Colon (tissue), 2 donors: ENCODE results near the gene PLA2G15.

Experiments used
- FAIRE-seq: peaks from 2 replicates; lab custom pipeline; 2012; peaks lifted over from hg19 to GRCh38; lab: Jason Lieb, UNC
- donor health status: control.
- donor health status: control.

PLA2G15 gene

DNA sequence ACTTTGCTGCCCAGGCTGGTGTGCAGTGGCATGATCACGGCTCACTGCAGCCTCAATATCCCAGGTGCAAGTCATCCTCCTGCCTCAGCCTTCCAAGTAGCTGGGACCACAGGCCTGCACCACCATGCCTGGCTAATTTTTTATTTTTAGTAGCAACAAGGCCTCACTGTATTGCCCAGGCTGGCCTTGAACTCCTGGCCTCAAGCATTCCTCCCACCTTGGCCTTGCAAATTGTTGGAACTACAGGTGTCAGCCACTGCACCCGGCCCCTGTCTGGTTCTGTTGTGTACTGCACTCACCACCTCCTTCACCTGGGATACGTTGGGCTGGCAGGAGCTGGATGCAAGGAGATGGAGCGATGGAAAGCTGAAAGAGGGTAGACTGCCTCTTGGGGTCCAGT is 8.5 kb downstream of the PLA2G15 start:
- FAIRE-seq = no peak

DNA sequence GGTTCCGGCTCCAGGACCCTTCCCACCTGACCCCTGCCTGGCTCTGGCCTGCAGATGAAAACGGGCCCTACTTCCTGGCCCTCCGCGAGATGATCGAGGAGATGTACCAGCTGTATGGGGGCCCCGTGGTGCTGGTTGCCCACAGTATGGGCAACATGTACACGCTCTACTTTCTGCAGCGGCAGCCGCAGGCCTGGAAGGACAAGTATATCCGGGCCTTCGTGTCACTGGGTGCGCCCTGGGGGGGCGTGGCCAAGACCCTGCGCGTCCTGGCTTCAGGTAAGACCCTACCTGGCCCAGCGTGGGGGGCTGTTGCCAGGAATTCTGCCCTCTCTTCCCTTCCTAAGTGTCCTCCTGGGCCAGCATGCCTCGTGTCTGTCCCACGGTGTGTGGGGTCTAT is 10.5 kb downstream of the PLA2G15 start:
- FAIRE-seq = no peak

DNA sequence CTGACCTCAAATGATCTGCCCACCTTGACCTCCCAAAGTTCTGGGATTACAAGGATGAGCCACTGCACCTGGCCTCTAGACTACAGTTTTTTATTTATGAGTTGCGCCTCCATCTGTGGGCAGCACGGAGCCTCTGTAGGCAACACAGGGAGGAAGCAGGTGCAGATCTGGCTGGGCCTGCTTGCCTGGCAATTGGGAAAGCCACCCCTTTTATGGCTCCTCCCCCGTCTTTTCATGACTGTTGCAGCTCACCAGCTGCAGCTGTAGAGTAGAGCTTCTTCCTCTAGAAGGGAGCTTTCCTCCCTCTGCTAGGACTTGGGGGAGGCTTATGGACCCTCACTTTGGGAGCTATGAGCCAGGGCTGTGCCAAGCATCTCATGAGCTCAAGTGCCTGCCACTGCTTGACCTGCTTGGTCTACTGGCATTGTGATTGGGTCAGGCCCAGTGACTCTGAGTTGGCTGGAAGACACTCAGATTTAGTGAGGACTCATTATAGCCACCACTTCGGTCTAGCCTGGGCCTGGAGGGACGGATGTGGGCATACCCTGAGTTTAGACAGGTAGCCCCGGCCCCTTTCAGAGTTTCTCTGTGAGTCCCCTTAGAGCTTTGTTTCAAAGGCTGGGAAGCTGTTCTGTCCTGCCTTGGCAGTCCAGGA is 12.2 kb downstream of the PLA2G15 start:
- FAIRE-seq = no peak

DNA sequence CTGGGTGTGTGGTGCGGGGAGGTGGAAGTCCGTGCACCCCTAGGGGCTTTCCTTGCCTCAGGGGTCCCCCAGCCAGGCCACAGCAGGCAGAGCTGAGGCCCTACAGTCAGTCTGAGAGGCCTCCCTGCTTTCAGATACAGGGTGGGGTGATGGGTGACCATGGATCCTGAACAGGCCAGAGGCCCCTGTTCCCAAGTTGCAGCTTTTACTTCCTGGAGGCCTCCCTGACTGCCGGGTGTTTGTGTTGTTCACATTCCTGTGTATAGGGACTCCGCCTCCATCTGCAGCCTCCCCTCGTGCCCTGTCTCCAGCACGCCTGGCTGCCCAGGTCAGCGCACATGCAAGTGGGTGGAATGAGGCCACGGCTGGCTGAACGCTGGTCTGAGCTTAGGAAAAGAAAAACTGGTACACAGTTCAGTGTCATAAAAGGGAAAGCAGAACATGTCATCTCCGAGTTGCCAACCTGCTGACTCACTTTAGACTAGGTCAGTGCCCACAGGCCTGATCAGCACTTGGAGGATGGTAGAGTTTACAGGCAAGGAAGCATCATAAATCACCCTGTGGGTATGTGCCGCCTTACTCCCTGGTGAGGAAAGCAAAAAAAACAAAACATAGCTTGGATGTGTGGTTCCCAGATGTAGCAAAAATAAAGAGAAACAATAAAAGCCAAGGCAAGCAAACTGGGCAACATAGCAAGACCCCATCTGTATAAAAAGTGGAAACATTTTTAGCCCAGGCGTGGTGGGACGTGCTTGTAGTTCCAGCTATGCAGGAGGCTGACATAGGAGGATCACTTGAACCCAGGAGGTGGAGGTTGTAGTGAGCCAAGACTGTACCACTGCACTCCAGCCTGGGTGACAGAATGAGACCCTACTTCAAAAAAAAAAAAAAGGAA is 13.0 kb downstream of the PLA2G15 start:
- FAIRE-seq = no peak

DNA sequence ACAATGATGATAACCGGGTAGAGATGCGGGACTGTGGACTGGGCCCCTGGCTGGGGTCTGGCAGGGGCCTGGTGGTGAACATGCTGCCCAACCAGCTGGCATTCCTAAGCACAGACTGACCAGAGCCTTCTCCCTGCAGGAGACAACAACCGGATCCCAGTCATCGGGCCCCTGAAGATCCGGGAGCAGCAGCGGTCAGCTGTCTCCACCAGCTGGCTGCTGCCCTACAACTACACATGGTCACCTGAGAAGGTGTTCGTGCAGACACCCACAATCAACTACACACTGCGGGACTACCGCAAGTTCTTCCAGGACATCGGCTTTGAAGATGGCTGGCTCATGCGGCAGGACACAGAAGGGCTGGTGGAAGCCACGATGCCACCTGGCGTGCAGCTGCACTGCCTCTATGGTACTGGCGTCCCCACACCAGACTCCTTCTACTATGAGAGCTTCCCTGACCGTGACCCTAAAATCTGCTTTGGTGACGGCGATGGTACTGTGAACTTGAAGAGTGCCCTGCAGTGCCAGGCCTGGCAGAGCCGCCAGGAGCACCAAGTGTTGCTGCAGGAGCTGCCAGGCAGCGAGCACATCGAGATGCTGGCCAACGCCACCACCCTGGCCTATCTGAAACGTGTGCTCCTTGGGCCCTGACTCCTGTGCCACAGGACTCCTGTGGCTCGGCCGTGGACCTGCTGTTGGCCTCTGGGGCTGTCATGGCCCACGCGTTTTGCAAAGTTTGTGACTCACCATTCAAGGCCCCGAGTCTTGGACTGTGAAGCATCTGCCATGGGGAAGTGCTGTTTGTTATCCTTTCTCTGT is 14.0 kb downstream of the PLA2G15 start:
- FAIRE-seq = no peak

DNA sequence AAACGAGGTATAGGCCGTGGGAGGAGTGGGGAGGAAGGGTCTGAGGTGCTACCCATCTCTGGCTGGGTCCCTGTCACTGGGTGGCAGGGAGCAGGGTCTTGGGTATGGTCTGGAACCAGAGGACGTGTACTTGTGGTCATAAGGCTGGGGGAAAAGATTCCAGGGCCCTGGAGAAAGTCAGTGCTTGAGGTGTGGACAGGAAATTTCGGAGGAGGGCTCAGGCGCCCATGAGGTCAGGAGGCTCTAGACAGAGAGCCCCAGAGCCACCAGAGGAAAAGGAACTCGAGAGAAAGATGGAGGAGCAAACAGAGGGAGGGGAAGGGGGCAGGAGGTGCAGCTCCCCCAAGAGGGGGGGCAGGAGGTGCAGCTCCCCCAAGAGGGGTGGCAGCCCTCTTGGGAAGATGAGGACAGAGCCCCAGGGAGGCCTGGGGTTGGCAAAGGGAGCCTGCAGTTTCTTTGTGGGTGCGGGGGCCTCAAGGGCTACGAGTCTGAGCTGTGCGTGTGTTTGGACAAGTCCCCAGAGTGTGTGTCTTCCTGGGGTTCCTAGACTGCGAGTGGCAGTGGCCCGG is 18.5 kb downstream of the PLA2G15 start:
- FAIRE-seq = no peak

DNA sequence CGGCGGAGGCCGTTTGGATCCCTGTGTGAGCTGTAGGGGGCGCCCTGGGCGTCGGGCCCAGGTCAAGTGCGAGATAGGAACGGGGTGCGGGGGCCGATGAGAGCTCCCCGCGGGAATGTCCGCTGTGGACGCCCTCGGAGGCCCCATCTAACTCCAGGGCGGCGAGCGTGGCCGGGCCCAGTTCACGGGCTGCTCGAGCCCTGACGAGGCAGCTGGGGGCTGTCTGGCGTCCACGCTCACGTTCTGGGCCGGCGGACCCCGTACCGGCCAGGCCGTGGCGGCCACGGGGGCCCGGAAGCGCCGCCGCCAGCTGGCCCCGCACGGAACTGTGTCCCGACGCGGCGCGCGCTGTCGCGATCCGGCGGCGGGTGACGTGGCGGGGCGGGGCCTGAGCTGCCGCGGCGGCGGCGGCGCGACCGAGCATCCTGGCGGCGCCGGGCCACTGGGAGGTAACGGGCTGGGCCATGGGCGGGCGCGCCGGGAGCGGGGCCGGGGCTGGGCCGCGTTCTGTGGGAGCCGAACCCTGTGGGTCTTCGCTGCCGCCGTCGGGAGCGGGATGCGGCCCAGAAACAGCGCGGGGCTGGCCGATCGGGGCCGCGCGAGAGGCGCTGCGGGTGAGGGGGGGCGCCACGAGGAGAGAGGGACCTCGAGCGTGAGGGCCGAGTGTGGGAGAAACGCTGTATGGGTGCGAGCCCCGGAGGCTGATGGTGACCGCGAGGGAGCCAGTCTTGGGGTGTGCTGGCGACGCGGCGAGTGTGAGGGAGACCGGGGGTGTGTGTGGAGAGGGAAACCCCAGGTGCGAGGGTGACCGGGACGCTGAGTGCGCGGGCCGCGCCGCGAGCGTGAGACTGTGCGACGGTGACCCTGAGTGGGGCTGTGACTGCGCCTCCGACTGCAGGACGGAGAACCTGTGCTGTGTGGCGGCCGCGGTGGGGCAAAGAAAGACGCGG is 19.2 kb downstream of the PLA2G15 start, which contains the start of gene SLC7A6:
Gene SLC7A6, plus strand, starts transcription at position 399 of the 950 bp plus-strand sequence. CDS start 10,201 bp downstream, outside the sequence.
- no peak for FAIRE-seq

DNA sequence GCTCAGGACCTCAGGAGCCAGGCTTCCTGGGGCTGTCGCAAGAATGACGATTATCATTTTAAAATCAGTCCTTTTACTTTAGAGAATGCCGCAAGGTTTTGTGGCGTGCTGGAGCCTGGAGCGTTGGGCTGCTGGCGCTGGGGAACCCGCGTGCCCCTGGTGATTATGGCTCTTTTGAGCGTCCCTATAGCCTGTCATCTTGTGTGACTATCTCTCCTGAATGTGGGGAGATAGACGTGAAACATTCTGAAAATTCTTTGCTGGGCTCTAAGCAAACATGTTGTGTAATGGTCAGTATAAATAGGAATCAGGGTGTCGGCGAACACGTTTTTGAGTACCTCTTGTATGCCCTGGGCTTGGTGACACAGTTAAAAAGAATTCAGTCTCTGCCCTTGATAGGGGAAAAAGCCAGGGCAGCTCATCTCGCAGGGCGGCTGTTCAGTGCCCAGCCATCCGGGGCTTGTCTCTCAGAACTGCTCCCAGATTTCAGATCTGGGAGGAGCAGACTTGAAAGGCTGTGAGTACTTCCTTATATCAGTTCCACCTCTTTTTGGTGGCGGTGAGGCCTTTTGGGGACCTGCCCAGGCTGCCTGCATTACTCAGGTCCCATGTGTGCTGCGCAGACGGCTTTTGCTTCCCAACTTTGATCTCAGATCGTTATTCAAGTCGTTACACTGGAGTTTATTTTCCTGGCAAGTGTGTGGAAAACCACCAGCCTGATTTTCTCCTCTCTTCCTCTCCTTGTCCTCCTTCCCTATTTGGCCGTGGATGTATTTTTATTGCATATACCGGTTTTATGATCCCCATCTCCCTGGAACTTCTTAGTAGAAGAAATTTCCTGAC is 20.1 kb downstream of the PLA2G15 start:
- FAIRE-seq = no peak

DNA sequence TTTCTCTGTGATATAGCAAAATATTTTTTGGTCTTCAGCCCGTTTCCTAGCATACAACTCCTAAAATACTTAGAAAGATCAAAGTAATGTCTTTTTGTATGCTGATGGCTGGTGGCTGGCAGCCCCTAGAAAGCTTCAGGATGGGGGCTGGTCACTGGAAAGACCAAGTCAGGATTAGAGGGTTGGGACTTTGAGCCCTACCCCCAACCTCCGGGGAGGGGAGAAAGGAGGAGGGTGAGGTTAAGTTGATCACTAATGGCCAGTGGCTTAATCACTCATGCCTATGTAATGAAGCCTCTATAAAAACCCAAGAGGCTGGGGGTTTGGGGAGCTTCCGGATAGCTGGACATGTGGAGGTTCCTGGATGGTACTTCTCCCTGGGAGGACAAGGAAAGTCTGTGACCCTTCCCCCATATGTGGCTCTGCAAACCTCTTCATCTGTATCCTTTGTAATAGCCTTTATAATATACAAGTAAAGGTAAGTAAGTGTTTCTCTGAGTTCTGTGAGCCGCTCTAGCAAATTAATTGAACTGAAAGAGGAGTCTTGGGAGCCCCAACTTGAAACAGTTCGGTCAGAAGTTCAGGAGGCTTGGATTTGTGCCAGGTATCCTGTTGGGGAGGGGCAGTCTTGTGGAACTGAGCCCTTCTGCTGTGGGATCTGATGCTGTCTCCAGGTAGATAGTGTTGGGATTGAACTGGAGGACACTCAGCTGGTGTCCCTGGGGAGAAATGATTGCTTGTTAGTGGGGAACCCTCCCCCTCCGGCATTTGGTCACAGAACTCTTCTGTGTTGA is 22.6 kb downstream of the PLA2G15 start:
- FAIRE-seq = no peak

DNA sequence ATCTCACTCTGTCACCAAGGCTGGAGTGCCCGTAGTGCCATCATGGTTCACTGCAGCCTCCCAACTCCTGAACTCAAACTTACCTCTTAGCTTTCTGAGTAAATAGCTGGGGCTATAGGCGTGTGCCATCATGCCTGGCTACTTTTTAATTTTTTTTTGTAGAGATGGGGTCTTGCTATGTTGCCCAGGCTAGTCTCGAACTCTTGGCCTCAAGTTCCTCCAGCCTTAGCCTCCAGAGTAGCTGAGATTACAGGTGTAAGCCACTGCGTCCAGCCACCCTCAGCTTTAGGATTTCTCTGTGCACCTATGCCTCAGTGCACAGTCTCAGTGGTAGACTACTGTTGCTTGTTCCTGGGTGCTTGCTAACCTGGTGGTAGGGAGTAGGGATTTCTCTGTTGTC is 24.6 kb downstream of the PLA2G15 start:
- no peak for FAIRE-seq

DNA sequence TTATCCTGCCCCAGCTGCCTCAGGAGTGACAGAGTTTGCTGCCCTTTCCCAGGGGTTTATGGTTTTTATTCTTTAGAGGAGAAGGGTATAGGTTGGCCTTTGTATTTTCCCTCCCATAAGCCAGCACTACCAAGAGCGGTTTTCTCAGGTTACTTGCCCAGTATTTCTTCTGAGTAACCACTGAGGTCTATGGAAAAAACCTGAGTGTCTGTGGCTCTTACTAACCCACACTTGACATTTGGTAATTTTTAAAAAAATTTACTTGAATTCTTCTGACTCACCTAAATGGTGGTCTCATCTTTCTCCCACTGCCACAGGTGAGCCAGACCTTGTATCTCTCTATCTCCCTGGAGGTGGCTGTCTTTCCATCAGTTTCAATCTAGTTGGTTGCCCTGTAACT is 25.2 kb downstream of the PLA2G15 start:
- FAIRE-seq = no peak

DNA sequence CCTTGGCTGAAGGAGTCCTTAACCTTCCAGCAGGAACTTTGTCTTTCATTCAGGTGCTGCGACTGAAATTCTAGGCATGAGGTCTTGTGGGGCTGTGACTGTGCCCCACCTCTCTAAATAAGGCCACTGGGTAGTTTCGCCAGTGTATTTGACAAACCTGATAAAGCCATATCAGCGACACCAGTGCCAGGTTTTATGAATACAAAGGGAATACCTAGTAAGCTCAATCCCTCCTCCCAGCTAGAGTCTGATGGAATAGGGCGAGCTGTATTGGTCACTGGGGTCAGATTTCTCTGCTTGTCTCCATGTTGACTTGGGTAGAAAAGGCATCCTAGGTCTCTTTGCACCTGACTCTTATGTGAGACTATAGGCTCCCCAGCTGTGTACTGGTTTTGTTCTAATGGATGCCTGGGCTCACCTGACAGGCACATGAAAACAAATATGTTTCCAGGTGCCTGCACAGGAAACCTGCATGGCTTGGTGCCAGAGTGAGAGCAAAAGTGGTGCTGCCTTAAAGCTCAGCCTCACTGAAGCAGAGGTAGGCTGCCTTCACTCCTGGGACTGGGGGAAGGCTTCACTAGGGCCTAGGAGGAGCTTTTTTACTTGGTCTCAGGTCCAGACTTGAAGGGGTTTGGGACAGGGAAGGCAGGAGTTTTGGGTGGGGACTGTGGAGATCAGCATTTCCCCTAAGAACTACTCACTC is 27.5 kb downstream of the PLA2G15 start:
- FAIRE-seq = no peak

DNA sequence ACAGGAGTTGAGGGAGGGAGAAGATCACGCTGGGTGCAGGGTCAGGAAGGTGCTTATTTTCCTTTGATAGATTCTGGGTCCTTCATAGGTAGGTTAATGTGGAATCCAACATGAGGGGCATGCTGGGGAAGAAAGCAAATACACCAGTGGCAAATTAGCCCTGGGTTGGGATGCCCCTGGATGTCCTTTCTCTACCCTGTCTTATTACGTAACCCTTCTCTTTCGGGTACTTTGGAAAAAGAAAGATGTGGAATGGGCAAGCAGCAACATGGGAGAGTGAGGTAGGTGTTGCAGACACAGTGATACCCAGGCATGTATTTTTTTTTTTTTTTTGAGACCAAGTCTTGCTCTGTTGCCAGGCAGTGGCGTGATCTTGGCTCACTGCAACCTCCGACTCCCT is 28.3 kb downstream of the PLA2G15 start:
- no peak for FAIRE-seq

DNA sequence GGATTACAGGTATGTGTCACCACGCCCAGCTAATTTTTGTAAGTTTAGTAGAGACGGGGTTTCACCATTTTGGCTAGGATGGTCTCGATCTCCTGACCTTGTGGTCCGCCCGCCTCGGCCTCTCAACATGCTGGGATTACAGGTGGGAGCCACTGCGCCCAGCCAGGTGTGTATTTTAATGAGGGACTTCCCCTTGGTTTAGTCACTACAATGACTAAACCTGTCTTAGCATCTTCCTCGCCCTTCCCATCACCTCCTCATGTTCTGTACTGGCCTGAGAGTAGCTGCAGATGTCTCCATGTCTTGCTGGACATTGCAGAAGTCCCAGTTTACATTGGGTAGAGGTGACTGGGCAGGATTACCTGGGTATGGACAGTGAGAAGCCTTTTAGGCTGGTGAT is 28.7 kb downstream of the PLA2G15 start:
- FAIRE-seq = no peak

DNA sequence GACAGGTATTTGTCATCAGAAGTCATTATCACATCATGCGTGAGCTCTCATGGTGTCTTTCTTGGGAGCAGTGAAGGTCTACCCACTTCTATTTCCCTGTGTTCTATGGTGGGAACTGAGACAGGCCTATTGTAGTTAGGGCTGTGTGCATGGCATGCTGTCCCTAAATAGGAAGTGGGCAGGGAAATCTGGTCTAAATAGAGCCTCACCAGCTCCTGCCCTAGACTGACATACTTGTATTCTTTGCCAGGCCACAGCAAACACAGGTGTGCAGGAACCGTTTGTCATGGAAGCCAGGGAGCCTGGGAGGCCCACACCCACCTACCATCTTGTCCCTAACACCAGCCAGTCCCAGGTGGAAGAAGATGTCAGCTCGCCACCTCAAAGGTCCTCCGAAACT is 29.3 kb downstream of the PLA2G15 start:
- no peak for FAIRE-seq

DNA sequence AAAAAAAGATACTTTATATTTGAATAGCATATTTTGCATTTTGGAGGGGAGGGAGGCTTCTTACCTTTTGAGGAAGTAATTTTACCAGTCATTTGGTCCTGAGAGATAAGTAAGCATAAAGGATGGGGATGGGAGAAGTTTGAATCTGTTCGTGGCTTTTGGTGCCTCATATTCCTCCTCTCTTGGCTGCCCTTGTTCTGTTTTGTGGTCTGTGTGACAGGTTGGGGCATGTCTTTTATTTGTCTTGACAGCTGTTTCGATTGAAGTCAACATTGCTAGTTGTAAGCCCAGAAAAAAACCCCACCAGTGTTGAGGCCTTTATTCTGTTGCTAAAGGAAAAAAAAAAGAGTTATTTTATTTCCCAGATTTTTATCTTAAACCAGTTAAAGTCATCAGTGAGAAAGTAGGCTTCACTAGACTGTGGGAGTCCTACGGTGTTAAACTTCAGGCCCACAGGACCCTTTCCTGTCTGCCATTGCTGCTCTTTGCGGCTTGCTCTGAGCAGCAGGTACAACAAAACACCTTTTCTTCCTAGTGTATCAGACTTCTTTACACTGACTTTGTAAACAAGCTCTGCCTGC is 30.5 kb downstream of the PLA2G15 start:
- no peak for FAIRE-seq

DNA sequence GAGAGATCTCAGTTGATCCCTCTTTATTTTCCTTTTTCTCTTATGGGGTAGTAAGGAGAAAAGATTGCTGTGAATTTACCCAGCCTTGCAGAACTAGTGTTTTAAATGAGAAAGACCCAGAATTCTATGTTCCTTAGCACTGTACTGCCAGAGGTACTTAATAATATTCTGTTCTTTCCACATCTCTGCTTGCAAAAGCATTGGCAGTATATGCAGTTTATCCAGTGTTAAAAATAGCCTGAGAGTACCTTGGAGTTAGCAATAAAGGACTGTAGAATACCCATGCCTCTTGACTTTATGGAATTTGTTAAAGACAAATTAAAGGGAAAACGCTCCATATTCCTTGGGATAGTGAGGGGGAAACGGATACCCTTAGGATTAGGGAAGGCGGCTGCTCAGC is 31.1 kb downstream of the PLA2G15 start:
- FAIRE-seq = no peak
